NCI-H2081 (cell line): ENCODE measurements around the gene SLC16A4.

Source experiments
- DNase-seq, 2 experiments: peaks; one replicate each; lab custom pipeline; 2025; lab: John Stamatoyannopoulos, UW

SLC16A4 gene

DNA sequence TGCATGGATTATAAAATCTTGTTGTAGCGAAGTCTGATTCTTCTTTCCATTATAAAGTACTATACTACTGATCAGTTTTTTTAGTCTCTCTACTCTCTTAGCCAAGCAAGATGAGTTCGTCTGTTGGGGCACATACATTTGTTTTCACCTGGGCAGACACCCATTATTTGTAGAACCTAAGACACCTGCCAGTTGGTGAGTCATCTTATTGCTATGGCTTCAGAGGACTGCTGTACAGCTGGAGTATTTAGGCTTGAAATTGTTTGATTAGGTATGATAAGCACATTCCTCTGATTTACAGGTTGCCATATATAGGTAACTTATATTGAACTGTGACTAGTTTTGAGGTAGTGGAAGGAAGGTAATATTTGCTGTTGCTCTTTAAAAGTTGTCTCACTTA, 34.4 kb downstream of the SLC16A4 start:
- DNase-seq: peak in 1 of 2 experiments; percentile 18

DNA sequence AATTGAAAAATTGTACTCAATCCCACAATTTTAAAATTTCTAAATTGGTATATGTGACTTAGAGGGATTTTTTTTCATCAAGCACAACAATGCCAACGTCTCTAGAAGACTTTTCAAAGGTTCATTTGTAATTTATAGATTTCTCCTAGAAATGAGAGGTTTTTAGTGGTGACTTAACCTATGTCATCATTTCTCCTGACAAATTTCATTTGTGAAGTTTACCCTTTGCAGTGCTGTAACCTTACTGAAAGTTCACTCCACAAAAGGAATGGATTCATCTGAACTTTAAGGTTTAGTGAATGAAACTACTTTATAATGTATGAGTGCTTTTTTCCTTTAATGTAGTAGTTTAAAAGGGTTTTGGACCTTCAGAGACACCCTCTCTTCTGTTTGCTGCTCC, 35.5 kb downstream of the SLC16A4 start:
- no peak for DNase-seq

DNA sequence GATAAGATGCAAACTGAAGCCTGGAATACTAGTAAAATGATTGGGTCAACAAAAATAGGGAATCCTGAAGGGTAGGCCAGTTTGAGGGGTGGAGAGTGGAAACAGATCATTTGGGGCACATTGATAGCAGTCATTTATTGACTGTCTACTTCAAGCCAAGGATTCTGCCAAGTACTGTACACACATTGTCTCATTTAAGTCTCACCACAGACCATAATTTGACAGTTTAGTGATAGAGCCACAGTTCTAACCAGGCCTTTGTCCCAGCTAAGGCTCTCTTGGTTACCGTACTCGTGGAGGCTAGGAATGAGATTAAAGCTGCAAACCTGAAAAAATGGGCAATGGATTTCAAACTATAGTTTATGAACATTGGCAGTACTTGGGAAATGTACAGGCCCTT, 40.5 kb downstream of the SLC16A4 start:
- no peak for DNase-seq

DNA sequence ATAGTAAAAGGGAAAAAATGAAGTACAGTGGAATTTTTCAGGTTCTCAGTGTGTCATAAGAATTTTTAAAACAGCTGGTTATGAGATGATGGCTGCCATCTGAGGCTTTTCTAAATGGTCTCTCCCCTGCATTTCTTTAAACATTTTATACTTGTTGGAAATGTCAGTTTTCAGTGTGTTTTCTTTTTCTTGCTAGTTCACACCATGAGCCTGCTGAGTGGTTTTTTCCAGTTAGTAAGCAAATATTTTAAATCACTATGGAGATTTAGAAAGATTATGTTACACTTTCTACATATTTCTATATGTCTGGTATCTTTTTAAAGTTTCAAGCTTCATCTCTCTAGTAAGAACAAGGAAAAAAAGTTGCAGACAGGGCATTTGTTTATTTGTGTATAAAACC, 42.1 kb downstream of the SLC16A4 start:
- DNase-seq: no peak

DNA sequence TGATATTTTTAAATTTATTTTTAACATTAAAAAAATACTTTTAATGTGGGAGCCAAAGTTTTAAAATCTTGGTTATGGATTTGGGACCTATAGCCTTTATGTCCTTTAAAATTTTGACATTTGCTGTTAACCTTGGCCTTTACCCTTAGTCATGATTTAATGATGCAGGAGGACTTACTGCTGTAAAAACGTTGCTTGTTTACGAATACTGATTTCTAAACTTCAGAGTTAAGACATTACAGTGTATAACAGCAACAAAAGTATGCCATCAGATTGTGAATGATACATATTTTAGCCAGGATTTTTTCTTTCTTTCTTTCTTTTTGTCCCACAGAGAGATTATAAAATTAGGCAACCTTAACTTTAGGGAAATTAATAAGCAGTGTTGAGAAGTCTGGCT, 42.8 kb downstream of the SLC16A4 start:
- DNase-seq: no peak

DNA sequence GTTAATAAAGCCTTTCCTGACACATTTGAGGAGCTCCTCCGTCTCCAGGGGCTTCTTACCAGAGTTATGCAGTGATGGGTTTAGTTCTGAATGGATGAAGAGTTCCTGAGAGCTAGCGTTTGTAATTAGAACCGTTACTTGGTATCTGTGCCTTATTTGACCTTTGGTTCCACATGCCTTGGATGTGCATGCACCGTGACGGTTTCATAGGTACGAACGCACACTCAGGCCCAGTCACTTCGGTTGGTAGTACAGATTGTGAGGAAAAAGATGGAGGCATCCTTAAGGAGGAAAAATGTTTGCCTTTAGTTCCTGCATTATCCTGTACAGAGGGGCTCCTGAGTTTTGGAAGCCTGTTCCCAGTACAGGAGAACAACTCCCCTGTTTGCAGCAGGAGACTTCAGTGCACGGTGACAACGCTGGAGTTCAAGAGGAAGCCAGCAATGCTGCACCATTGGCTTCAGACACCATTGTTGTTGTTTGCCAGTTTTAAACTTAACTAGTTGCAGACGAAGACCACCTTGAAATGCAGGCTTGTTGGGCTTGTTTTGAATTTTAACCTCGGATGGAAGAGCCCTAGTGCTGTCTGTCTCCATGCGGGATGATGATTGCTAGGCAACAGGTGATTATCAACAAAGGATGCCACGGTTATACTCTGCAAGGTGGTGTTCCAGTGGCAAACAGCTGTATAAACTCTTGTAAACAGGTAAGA, 43.5 kb downstream of the SLC16A4 start:
- DNase-seq: peak in 1 of 2 experiments; percentile 2

DNA sequence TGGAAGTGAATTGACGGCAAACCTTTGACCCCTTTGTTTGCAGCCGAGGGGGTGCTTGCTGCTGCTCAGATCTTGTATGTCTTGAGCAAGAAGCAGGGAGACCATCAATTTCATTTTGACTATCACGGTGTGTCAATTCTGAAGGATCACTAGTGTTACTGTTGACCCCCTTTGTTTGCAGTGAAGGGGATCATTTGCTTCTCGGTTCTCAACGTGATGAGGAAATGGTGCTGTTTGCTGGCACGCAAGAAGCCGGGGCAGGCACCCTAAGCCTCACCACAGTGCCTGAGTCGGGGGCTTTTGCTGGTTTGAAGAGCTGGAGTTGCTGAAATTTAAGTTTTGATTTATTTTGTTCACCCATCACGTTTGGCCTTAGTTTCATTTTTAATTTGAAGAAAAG, 44.1 kb downstream of the SLC16A4 start:
- DNase-seq: no peak

DNA sequence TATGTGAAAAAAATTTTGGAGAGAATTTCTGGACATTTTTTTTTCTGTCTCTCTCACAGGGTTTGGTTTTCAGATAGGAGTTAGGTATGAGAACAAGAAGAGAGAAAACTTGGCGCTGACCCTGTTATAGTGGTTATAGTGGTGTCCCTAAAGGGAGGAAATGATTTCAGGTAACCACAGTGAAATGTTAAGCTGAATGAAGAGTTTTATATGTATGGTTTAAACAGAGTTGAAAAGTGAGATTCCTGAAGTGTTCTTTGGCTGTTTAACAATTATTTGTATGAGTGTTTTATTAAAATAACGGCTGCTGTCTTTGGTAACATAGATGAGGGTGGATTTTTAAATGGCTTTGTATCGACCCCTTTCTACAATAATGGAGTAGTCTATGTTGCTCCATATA, 45.3 kb downstream of the SLC16A4 start:
- no peak for DNase-seq

DNA sequence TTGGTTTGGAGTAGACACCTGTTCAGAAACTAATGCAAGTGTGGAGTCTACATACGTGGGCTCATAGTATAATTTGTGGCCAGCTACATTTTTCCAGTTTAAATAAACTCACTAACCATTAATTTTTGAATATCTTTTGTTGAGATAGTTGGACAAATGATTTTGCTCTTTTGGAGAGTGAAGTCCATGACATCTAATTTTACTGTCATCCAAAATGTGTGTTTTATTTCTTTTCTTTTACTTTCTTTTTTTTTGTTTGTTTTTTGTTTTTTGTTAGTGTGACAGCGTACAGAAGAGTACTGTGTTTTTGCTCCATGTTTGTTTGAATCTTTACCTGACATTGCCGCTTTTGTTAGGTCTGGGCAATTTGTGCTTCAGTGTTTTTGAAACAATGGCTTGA, 46.7 kb downstream of the SLC16A4 start:
- DNase-seq: no peak

DNA sequence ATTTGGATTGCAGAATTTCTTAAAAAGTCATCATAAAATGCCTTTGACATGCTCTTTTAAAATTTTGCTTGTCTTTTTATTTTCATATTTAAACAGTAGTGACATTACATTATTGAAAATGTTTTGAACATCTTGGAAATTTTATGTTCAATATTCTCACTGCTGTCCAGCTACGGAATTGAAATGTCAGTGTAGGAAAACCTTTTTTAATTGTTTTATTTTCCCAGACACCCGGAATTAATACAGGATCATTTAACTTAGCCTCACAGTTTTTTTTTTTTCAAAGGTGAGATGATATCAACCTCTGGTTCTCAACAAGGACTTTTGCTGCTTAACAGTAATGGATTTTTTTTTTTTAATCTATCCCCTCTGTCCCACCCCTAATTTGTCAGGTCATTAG, 47.6 kb downstream of the SLC16A4 start:
- no peak for DNase-seq

DNA sequence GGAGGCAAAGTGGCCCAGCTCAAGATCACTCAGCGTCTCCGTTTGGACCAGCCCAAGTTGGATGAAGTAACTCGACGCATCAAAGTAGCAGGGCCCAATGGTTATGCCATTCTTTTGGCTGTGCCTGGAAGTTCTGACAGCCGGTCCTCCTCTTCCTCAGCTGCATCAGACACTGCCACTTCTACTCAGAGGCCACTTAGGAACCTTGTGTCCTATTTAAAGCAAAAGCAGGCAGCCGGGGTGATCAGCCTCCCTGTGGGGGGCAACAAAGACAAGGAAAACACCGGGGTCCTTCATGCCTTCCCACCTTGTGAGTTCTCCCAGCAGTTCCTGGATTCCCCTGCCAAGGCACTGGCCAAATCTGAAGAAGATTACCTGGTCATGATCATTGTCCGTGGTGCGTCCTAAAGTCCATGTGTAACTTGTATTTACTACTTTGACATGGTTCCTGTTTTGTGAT, 48.9 kb downstream of the SLC16A4 start:
- DNase-seq: no peak

DNA sequence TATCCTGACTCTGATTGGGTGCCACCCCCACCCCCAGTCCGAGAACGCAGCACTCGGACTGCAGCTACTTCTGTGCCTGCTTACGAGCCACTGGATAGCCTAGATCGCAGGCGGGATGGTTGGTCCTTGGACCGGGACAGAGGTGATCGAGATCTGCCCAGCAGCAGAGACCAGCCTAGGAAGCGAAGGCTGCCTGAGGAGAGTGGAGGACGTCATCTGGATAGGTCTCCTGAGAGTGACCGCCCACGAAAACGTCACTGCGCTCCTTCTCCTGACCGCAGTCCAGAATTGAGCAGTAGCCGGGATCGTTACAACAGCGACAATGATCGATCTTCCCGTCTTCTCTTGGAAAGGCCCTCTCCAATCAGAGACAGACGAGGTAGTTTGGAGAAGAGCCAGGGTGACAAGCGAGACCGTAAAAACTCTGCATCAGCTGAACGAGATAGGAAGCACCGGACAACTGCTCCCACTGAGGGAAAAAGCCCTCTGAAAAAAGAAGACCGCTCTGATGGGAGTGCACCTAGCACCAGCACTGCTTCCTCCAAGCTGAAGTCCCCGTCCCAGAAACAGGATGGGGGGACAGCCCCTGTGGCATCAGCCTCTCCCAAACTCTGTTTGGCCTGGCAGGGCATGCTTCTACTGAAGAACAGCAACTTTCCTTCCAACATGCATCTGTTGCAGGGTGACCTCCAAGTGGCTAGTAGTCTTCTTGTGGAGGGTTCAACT, 49.5 kb downstream of the SLC16A4 start:
- DNase-seq: peak in 1 of 2 experiments; percentile 24

DNA sequence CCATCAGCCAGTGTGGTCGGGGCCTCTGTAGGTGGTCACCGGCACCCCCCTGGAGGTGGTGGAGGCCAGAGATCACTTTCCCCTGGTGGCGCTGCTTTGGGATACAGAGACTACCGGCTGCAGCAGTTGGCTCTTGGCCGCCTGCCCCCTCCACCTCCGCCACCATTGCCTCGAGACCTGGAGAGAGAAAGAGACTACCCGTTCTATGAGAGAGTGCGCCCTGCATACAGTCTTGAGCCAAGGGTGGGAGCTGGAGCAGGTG, 50.7 kb downstream of the SLC16A4 start:
- no peak for DNase-seq

DNA sequence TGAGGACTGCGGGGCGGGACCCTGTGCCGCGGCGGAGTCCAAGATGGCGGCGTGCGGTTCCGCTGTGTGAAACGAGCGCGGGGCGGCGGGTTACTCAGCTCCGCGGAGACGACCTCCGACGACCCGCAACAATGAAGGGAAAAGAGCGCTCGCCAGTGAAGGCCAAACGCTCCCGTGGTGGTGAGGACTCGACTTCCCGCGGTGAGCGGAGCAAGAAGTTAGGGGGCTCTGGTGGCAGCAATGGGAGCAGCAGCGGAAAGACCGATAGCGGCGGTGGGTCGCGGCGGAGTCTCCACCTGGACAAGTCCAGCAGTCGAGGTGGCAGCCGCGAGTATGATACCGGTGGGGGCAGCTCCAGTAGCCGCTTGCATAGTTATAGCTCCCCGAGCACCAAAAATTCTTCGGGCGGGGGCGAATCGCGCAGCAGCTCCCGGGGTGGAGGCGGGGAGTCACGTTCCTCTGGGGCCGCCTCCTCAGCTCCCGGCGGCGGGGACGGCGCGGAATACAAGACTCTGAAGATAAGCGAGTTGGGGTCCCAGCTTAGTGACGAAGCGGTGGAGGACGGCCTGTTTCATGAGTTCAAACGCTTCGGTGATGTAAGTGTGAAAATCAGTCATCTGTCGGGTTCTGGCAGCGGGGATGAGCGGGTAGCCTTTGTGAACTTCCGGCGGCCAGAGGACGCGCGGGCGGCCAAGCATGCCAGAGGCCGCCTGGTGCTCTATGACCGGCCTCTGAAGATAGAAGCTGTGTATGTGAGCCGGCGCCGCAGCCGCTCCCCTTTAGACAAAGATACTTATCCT, 51.2 kb downstream of the SLC16A4 start:
- peak in 1 of 2 experiments; percentile 25 for DNase-seq

DNA sequence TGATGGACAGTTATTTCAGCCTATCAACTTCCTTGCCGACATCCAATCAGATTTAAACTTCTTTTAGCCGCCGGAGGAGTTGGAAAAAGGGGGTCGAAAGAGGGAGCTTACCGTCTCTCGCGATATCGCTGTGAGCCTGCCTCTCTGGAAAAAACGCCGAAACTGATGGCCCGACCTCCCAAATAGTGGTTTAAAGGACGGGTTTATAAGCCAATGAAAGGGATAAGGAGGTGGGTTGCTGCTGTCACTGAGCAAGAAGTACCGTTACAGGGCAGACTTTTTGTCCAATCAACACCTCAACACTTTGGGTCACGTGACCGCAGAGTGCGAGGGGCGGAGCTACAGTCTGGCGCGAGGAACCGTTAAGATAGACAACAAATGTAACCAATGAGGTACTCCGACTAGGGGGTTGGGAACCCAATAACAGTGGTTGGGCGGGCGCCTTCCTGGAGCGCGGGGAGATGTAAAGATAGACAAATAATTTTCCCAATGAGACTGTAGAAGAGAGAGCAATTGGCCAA, 51.9 kb downstream of the SLC16A4 start, which contains the start of gene RBM15:
Gene RBM15 (plus strand): TSS at position 492 of the 521 bp plus-strand sequence. CDS start 29 bp downstream, at position 521.
- DNase-seq: peak; percentile 98 to 100

DNA sequence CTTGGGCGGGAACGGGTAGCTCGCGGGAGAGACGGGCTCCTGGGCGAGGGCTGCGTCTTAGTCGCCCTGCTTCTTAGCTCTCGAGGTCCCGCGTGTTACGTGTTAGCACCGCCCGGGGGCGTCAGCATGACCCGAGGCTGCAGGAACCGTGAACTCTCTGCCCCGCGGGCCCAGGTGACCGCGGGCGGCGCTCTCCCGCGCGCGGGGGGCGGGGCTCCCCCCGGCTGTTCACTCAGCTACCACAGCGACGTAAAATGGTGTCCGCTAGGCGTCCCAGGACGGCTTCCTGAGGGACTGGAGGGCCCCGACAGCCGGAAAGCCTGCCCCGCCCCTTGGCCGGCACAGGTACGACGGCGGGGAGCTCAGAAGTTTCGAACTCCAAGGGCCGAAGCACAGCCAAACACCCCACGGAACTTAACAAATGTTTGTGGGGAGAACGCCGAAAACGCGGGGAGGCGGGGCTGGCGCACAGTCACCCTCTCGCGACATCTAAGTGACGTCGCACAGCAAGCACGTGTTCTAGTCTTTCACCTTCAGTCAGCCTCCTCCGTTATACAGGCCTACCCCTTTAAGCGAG, 52.4 kb downstream of the SLC16A4 start:
- DNase-seq: peak; percentile 80 to 89

DNA sequence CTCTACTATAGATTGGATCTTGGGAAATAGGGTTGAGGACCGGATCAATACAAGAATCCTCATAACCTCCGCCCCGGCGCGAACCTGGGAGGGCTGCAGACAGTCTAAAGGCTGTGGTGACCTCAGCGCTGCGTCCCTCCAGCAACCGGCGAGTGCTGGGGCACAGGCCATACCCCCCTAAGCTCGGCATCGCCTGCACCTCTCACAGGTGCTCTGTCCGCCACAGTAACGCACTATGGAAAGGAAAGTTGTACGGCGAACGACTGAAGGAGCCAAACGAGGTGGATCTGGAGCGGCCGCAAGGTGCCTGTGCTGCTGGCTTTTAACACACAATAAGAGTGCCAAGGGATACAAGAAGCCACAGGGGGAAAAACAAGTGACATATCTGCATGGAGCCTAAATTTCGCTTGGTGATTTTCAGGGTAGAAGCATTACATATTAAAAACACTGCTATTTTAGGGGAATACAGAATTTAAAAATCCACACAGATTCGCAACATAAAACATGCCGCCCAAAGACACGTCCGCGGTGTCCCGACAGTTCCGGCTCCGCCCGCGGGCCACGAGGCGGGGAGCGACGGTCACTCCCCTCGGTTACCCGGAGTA, 53.0 kb downstream of the SLC16A4 start:
- DNase-seq: peak; percentile 19 to 24

DNA sequence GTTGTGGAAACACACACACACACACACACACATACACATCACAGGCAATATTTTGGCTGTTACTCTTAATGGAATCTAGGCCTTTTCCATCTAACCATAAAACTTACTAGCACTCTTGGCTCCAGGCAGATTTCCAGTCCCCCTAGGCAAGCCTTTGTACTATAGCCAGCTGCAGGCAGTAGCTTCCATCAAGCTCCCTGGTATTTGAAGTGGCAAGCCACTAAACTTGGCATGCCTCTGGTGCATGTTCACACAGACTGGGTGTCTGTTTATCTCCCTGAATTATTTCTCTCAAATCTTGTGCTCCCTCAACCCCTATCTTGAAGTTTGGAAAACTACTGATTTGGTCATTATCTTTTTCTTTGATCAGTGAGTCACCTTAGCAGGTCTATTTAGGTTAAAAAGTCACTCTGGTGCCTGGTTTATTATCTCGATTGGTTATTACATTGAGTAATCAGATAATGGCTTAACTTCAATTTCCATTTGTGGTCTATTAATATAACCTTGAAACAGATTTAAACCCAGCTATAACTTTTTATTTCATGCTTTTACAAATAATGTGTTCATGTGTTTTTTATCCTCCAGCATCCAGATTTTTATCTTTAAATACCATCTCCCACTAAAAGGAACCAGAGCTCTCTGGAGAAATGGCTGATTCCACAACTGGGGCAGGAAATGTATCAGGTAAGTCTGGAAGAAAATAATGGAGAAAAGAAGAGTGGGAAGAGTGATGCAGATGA, 54.4 kb downstream of the SLC16A4 start:
- DNase-seq: no peak

DNA sequence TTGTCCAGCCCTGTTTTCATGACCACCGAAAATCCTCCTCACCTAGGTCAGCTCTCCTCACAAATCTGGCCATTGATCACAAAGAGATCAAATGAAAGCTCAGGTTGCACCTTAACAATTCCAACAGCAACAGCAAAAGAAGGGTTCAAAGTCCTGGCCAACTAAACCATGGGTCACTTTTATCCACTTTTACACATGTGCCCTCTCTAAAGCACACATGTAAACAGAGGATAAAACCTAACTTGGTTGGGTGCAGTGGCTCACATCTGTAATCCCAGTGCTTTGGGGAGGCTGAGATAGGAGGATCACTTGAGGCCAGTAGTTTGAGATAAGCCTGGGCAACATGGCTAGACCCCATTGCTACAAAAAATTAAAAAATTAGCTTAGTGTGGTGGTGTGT, 55.6 kb downstream of the SLC16A4 start:
- no peak for DNase-seq

DNA sequence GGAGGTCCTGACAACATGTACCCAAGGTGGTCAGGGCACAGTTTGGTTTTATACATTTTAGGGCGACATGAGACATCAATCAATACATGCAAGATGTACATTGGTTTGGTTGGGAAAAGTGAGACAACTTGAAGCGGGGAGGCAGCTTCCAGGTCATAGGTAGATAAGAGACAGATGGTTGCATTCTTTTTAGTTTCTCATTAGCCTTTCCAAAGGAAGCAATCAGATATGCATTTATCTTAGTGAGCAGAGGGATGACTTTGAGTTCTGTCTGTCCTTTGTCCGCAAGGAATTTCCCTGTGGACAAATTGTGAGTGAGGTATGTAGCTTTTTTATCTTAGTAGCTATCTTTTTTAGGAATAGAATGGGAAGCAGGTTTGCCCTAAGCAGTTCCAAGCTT, 62.1 kb downstream of the SLC16A4 start:
- no peak for DNase-seq

DNA sequence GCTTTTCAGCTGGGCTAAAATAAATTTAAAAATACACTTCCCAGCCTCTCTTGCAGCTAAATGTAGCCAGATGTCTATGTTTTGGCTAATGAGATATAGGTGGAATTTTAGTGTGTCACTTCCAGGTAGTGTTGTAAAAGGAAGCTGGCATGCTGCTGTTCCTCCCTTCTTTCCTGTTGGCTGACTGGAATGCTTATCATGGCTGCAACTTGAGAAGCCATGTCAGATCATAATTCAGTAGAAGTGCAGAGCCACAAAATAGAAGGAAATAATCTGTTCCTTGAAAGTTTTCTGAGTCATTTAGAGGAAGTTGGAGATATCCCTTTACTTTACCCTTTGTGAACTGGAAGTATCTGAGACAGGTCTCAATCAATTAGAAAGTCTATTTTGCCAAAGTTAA, 62.6 kb downstream of the SLC16A4 start:
- DNase-seq: no peak
